K562 (cell line): Measurements from ENCODE around the gene PLAGL1. TPM values are rescaled to one million over a fixed set of nuclear protein-coding genes. Genes with fewer than 3 reads are reported as not detected.

Experiments
- ATAC-seq: fragments of 200-7000 bp; cut with Tn5 transposase; 3 replicates; pipeline ENCODE4 v1.9.1; 2020; ENCODE audit warnings: moderate library complexity
- BruUV-seq: library from RNA; stranded (reverse); fragments of 400-500 nt; replicated peaks from 2 replicates; lab custom pipeline; 2021; lab: Mats Ljungman, UMichigan
- CTCF ChIA-PET: fragments of 300-600 bp; formaldehyde crosslinking; extraction: SDS; loops from one replicate; lab custom pipeline; 2021; ENCODE audit warnings: low intra/inter-chr PET ratio; lab: Yijun Ruan, JAX
- POLR2A ChIA-PET: fragments of 300-600, 350-650 bp; sonication (Branson Sonifier 250); formaldehyde crosslinking; extraction: SDS; loops from one replicate; lab custom pipeline; 2021; ENCODE audit warnings: antibody characterized with exemption, inconsistent platforms; lab: Yijun Ruan, JAX
- DNase-seq, 4 experiments: peaks; one replicate each; pipeline versions ENCODE4 v3.0.0 to v3.0.0-alpha.2; 2011 to 2018; ENCODE audit warnings: low spot score in 3 of 4, mixed read lengths in 3 of 4; ENCODE audit errors: extremely low read depth in 1 of 4
- FAIRE-seq: peaks from 2 replicates; lab custom pipeline; 2011; peaks lifted over from hg19 to GRCh38; lab: Jason Lieb, UNC
- H2AFZ ChIP-seq: 2 replicates; pipeline ENCODE4 v1.6.0; 2011; ENCODE audit warnings: low read depth, low read length, control low read depth, inconsistent platforms
- H3K27ac ChIP-seq: fragments of 200-600 bp; 3 replicates; pipeline ENCODE4 v1.8.0; 2011; ENCODE audit warnings: low read depth, mild to moderate bottlenecking, control low read depth, inconsistent platforms, low read length, moderate library complexity, mixed read lengths; ENCODE audit errors: extremely low read depth
- H3K27me3 ChIP-seq, 2 experiments: fragments of 300-600 bp in 1 of 2; 2 replicates in 1 of 2; 3 replicates in 1 of 2; pipeline versions ENCODE4 v1.6.0 to v1.8.0; 2011; ENCODE audit warnings: inconsistent platforms in 2 of 2, low read length in 2 of 2, mild to moderate bottlenecking in 1 of 2, mixed read lengths in 1 of 2, moderate library complexity in 1 of 2; ENCODE audit not compliant: control insufficient read depth in 2 of 2, insufficient read depth in 2 of 2
- H3K36me3 ChIP-seq: fragments of 300-600 bp; 3 replicates; pipeline ENCODE4 v1.8.0; 2011; ENCODE audit warnings: mild to moderate bottlenecking, low read length, inconsistent platforms; ENCODE audit not compliant: control insufficient read depth, insufficient read depth
- H3K4me1 ChIP-seq, 2 experiments: fragments of 200-600 bp in 1 of 2; replicated peaks in 1 of 2; 2 replicates in 1 of 2; 3 replicates in 1 of 2; pipeline versions ENCODE4 v1.5.1 to v1.8.0; 2011; ENCODE audit warnings: inconsistent platforms in 2 of 2, low read length in 2 of 2, mild to moderate bottlenecking in 1 of 2, mixed read lengths in 1 of 2, moderate library complexity in 1 of 2; ENCODE audit not compliant: control insufficient read depth in 2 of 2, insufficient read depth in 2 of 2
- H3K4me2 ChIP-seq: 2 replicates; pipeline ENCODE4 v1.6.1; 2011; ENCODE audit warnings: low read length, control low read depth, inconsistent platforms, mixed read lengths; ENCODE audit not compliant: insufficient read depth
- H3K4me3 ChIP-seq: fragments of 200-600 bp; sonication (generic), shearing (Covaris generic); 2 replicates; pipeline ENCODE4 v1.5.1; 2016; ENCODE audit warnings: control low read depth, inconsistent platforms
- H3K79me2 ChIP-seq: fragments of 200-600 bp; 3 replicates; pipeline ENCODE4 v1.8.0; 2011; ENCODE audit warnings: low read length, inconsistent platforms; ENCODE audit not compliant: control insufficient read depth, insufficient read depth
- H3K9ac ChIP-seq, 2 experiments: 2 replicates each; pipeline versions ENCODE4 v1.6.0 to v1.6.1; 2011; ENCODE audit warnings: low read depth in 2 of 2, low read length in 2 of 2, control low read depth in 1 of 2, inconsistent platforms in 1 of 2, mild to moderate bottlenecking in 1 of 2, mixed read lengths in 1 of 2; ENCODE audit not compliant: insufficient read depth in 1 of 2
- H3K9me1 ChIP-seq: one replicate; pipeline ENCODE4 v1.6.0; 2011; ENCODE audit warnings: inconsistent platforms, mild to moderate bottlenecking, low read length, moderate library complexity; ENCODE audit not compliant: control insufficient read depth, insufficient read depth
- H3K9me3 ChIP-seq: replicated peaks from 2 replicates; pipeline ENCODE4 v1.5.1; 2011; ENCODE audit warnings: low read depth, low read length, inconsistent platforms; ENCODE audit not compliant: control insufficient read depth, insufficient read depth
- H4K20me1 ChIP-seq: replicated peaks from 2 replicates; pipeline ENCODE4 v1.6.1; 2011; ENCODE audit warnings: low read length, inconsistent platforms, mixed read lengths; ENCODE audit not compliant: control insufficient read depth, insufficient read depth
- HMG20A ChIP-seq: fragments of 450-650 bp; formaldehyde crosslinking; conservative IDR thresholded peaks from 2 replicates; pipeline ENCODE4 v1.4.0; 2020; ENCODE audit warnings: mild to moderate bottlenecking, mixed read lengths
- MAFF ChIP-seq: IDR thresholded peaks from 2 replicates; pipeline ENCODE4 v1.6.1; 2012; ENCODE audit warnings: low read length, improper control_type of control experiment
- MTA2 ChIP-seq: fragments of 450-650 bp; IDR thresholded peaks from 2 replicates; pipeline ENCODE4 v1.6.1; 2016; ENCODE audit warnings: low read depth
- NFIX ChIP-seq: fragments of 250-450 bp; sonication (Bioruptor Pico); IDR thresholded peaks from 2 replicates; pipeline ENCODE4 v1.4.0; 2020; ENCODE audit warnings: low read depth, mild to moderate bottlenecking, moderate library complexity
- NR2F6 ChIP-seq: fragments of 450-650 bp; formaldehyde crosslinking; IDR thresholded peaks from 2 replicates; pipeline ENCODE4 v1.4.0; 2020; ENCODE audit warnings: mild to moderate bottlenecking
- PHB2 ChIP-seq: fragments of 450-650 bp; IDR thresholded peaks from 2 replicates; pipeline ENCODE4 v1.6.1; 2017; ENCODE audit warnings: low read depth
- PHTF2 ChIP-seq: fragments of 250-450 bp; sonication (Bioruptor Pico); IDR thresholded peaks from 2 replicates; pipeline ENCODE4 v1.5.0; 2021; ENCODE audit warnings: mild to moderate bottlenecking
- SMAD2 ChIP-seq: fragments of 150-350 bp; IDR thresholded peaks from 2 replicates; pipeline ENCODE4 v1.6.1; 2014; ENCODE audit warnings: low read depth, mild to moderate bottlenecking, low read length
- ZBTB8A ChIP-seq: fragments of 450-650 bp; IDR thresholded peaks from 2 replicates; pipeline ENCODE4 v1.6.1; 2018; ENCODE audit warnings: mild to moderate bottlenecking, moderate library complexity; ENCODE audit not compliant: partially characterized antibody
- ZFP1 ChIP-seq: fragments of 450-650 bp; formaldehyde crosslinking; IDR thresholded peaks from 2 replicates; pipeline ENCODE4 v1.4.0; 2020; ENCODE audit warnings: mild to moderate bottlenecking, mixed read lengths
- ZNF217 ChIP-seq: sonication (generic); formaldehyde crosslinking; IDR thresholded peaks from 2 replicates; pipeline ENCODE4 v1.8.0; 2022; ENCODE audit warnings: mild to moderate bottlenecking, missing genetic modification reagents
- ZNF23 ChIP-seq: fragments of 250-450 bp; sonication (Bioruptor Pico); IDR thresholded peaks from 2 replicates; pipeline ENCODE4 v1.4.0; 2020; ENCODE audit warnings: mild to moderate bottlenecking
- ZNF347 ChIP-seq: fragments of 450-650 bp; formaldehyde crosslinking; IDR thresholded peaks from 2 replicates; pipeline ENCODE4 v1.4.0; 2020; ENCODE audit warnings: low read depth, mild to moderate bottlenecking, moderate library complexity
- ZNF57 ChIP-seq: fragments of 450-650 bp; formaldehyde crosslinking; IDR thresholded peaks from 2 replicates; pipeline ENCODE4 v1.4.0; 2020; ENCODE audit warnings: mild to moderate bottlenecking, moderate library complexity
- WGBS: fragments of 100-300 bp; shearing (Covaris generic); methylation state at CpG from one replicate; pipeline ENCODE4 v1.1.6; 2016; ENCODE audit warnings: low coverage, mixed read lengths; ENCODE audit not compliant: insufficient coverage; ENCODE audit errors: missing lambda C conversion rate; 5-methylcytosine and 5-hydroxymethylcytosine counted together
- in situ Hi-C: fragments of 300-500 bp; cut with MboI; formaldehyde crosslinking; loops from 4 replicates; pipeline ENCODE4 v1.15.0; 2018; ENCODE audit warnings: inconsistent platforms, mixed read lengths
- intact Hi-C: fragments of 100-400 bp; cut with micrococcal nuclease; formaldehyde crosslinking; loops from 2 replicates; pipeline ENCODE4 v1.14.2; 2022
- polyA plus RNA-seq, 8 experiments: library from polyadenylated mRNA; depleted of rRNA in 4 of 8; stranded (reverse) in 5 of 8; unstranded in 3 of 8; fragments of >200 nt; fragmentation: Nextera tagmentation in 2 of 8; fragmentation: Illumina TruSeq in 1 of 8; extraction: Ambion mirVana in 2 of 8; extraction: Trizol in 1 of 8; gene quantifications; 2 replicates each; pipeline versions ENCODE4 v1.2.1 to v1.2.3, GENCODE V29; 2011 to 2014; ENCODE audit warnings: inconsistent platforms in 1 of 8, missing spikeins in 1 of 8
- total RNA-seq, 7 experiments: library from RNA; depleted of rRNA in 6 of 7; stranded (reverse); fragments of >200 nt in 6 of 7; fragmentation: Illumina TruSeq in 2 of 7; extraction: Trizol in 2 of 7; gene quantifications; 2 replicates each; pipeline versions ENCODE4 v1.2.1 to v1.2.3, GENCODE V29; 2011 to 2021; ENCODE audit warnings: low replicate concordance in 1 of 7
- TF ChIP-seq, protein P1 (sequence below): fragments of 200-800 bp; sonication (Bioruptor generic); IDR thresholded peaks from 2 replicates; pipeline ENCODE4 v1.6.1; 2017; ENCODE audit warnings: missing genetic modification characterization, missing compliant biosample characterization

Gene PLAGL1
- total and polyA plus RNA-seq, 9 of the 15 experiments (the other 6 are each of a cell fraction or from before 2014, with no cell fraction given), result 4.9 to 29.6 (median 13.2) TPM

DNA sequence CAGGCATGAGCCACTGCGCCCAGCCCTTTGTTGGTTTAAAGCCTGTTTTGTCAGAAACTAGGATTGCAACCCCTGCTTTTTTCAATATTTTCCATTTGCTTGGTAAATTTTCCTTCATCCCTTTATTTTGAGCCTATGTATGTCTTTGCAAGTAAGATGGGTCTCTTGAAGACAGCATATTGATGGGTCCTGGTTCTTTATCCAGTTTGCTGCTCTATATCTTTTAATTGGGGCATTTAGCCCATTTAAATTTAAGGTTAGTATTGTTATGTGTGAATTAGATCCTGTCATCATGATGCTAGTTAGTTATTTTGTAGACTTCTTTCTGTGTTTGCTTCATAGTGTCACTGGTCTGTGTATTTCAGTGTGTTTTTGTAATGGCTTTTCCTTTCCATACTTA, 97.0 kb downstream of the PLAGL1 start:
- Histone ChIP-seq H3K4me2 (no peak overlapping the region), H3K9ac (no peak overlapping the region), H3K79me2 (no peaks in the 10 kb centered on the region), H3K27me3 (peaks cover 0 to 5% of the 10 kb centered on the region in 2 experiments; a peak in 1 of 5 replicates), H3K36me3 (no peaks in the 10 kb centered on the region), H3K4me3 (no peak overlapping the region), H3K9me1 (no peaks in the 10 kb centered on the region), H2AFZ (no peak overlapping the region), H3K9me3 (no peaks in the 10 kb centered on the region), H3K27ac (no peak overlapping the region), H4K20me1 (no peaks in the 10 kb centered on the region), H3K4me1 (no peaks in the 10 kb centered on the region)
- ChIA-PET CTCF (no interaction called here), POLR2A (interaction anchor here (1.5 kb wide), 1 partner anchor 9 kb away, joined by 3 read pairs; no protein-coding TSS in a partner anchor)
- BruUV-seq, result no TSS peak
- TF ChIP-seq ZNF23 (CRISPR knock-in tag), result no peak
- no peak for TF ChIP-seq HMG20A (CRISPR knock-in tag)
- no peak for TF ChIP-seq ZNF217
- TF ChIP-seq ZNF57 (CRISPR knock-in tag), result no peak
- no peak for TF ChIP-seq NFIX (CRISPR knock-in tag)
- no peak for TF ChIP-seq MAFF
- TF ChIP-seq PHB2, result no peak
- TF ChIP-seq ZNF347 (CRISPR knock-in tag), result no peak
- no peak for TF ChIP-seq SMAD2
- TF ChIP-seq MTA2, result no peak
- no peak for TF ChIP-seq ZFP1 (CRISPR knock-in tag)
- no peak for TF ChIP-seq ZBTB8A
- TF ChIP-seq PHTF2 (CRISPR knock-in tag), result no peak
- TF ChIP-seq NR2F6 (CRISPR knock-in tag), result no peak
- TF ChIP-seq, protein P1, sequence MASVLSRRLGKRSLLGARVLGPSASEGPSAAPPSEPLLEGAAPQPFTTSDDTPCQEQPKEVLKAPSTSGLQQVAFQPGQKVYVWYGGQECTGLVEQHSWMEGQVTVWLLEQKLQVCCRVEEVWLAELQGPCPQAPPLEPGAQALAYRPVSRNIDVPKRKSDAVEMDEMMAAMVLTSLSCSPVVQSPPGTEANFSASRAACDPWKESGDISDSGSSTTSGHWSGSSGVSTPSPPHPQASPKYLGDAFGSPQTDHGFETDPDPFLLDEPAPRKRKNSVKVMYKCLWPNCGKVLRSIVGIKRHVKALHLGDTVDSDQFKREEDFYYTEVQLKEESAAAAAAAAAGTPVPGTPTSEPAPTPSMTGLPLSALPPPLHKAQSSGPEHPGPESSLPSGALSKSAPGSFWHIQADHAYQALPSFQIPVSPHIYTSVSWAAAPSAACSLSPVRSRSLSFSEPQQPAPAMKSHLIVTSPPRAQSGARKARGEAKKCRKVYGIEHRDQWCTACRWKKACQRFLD (CRISPR knock-in tag), result no peak
- FAIRE-seq (no peak), ATAC-seq (no peak), DNase-seq (no peak)
- WGBS, result 20% methylated on average over 1 of the region's 1 CpG
- intact Hi-C loops (no loop called here), in situ Hi-C loops (no loop called here)
